HCT116 (cell line): ENCODE data around the gene SGCB.

ENCODE experiments used
- CEBPB ChIP-seq: IDR thresholded peaks from 2 replicates; pipeline ENCODE4 v1.6.1; 2012; ENCODE audit warnings: low read depth
- EGR1 ChIP-seq: IDR thresholded peaks from 2 replicates; pipeline ENCODE4 v1.6.1; 2012; ENCODE audit warnings: low read depth
- EZH2 ChIP-seq: fragments of 200-600 bp; sonication (generic); IDR thresholded peaks from 2 replicates; pipeline ENCODE4 v1.6.1; 2017; ENCODE audit warnings: antibody characterized with exemption, mixed run types
- JUND ChIP-seq: IDR thresholded peaks from 2 replicates; pipeline ENCODE4 v1.6.1; 2012
- MAX ChIP-seq: IDR thresholded peaks from 2 replicates; pipeline ENCODE4 v1.6.1; 2012
- POLR2A ChIP-seq: IDR thresholded peaks from 2 replicates; pipeline ENCODE4 v1.7.0; 2011; ENCODE audit warnings: borderline replicate concordance; ENCODE audit not compliant: insufficient read depth, insufficient read length; ENCODE audit errors: extremely low read depth
- POLR2AphosphoS5 ChIP-seq: IDR thresholded peaks from 2 replicates; pipeline ENCODE4 v1.6.1; 2011; ENCODE audit warnings: mild to moderate bottlenecking, low read depth, low read length, moderate library complexity
- RAD21 ChIP-seq: IDR thresholded peaks from 2 replicates; pipeline ENCODE4 v1.6.1; 2012; ENCODE audit warnings: low read depth, mild to moderate bottlenecking
- ZBTB33 ChIP-seq: IDR thresholded peaks from 2 replicates; pipeline ENCODE4 v1.6.1; 2011; ENCODE audit warnings: mild to moderate bottlenecking, low read length, moderate library complexity; ENCODE audit not compliant: insufficient replicate concordance; ENCODE audit errors: extremely low read depth
- ZFX ChIP-seq: fragments of 450-650 bp; IDR thresholded peaks from 2 replicates; pipeline ENCODE4 v1.6.1; 2017
- ZNF274 ChIP-seq: fragments of 200-500 bp; sonication (Bioruptor generic); IDR thresholded peaks from 2 replicates; pipeline ENCODE4 v1.6.1; 2014; ENCODE audit warnings: mild to moderate bottlenecking, low read depth, low read length, inconsistent platforms
- TF ChIP-seq, protein P1 (sequence below), 3 experiments: fragments of 200-600 bp in 1 of 3; sonication (generic) in 1 of 3; IDR thresholded peaks in 2 of 3; conservative IDR thresholded peaks in 1 of 3; 2 replicates each; pipeline ENCODE4 v1.5.1; 2012 to 2017; ENCODE audit warnings: low read depth in 2 of 3, low read length in 2 of 3, antibody characterized with exemption in 1 of 3, borderline replicate concordance in 1 of 3, control low read depth in 1 of 3, mild to moderate bottlenecking in 1 of 3, mixed read lengths in 1 of 3, mixed run types in 1 of 3, moderate library complexity in 1 of 3; ENCODE audit not compliant: insufficient read depth in 1 of 3
- TF ChIP-seq, protein P2 (sequence below): IDR thresholded peaks from 2 replicates; pipeline ENCODE4 v1.6.1; 2012
- TF ChIP-seq, protein P3 (sequence below): IDR thresholded peaks from 2 replicates; pipeline ENCODE4 v1.6.1; 2012; ENCODE audit warnings: low read depth

- TF ChIP-seq, protein P1, sequence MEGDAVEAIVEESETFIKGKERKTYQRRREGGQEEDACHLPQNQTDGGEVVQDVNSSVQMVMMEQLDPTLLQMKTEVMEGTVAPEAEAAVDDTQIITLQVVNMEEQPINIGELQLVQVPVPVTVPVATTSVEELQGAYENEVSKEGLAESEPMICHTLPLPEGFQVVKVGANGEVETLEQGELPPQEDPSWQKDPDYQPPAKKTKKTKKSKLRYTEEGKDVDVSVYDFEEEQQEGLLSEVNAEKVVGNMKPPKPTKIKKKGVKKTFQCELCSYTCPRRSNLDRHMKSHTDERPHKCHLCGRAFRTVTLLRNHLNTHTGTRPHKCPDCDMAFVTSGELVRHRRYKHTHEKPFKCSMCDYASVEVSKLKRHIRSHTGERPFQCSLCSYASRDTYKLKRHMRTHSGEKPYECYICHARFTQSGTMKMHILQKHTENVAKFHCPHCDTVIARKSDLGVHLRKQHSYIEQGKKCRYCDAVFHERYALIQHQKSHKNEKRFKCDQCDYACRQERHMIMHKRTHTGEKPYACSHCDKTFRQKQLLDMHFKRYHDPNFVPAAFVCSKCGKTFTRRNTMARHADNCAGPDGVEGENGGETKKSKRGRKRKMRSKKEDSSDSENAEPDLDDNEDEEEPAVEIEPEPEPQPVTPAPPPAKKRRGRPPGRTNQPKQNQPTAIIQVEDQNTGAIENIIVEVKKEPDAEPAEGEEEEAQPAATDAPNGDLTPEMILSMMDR (IDR thresholded peaks at IDR 0.05 in 2 of 3, conservative IDR thresholded peaks at IDR 0.05 in 1 of 3; ENCODE audit: borderline replicate concordance in 1 of 3, insufficient read depth in 1 of 3, low read depth in 2 of 3, low read length in 2 of 3), result no peak
- no peak for TF ChIP-seq EGR1
- no peak for TF ChIP-seq EZH2
- no peak for TF ChIP-seq POLR2AphosphoS5
- TF ChIP-seq ZNF274, result no peak
- TF ChIP-seq MAX, result no peak
- TF ChIP-seq ZFX, result no peak
- no peak for TF ChIP-seq RAD21
- TF ChIP-seq ZBTB33, result no peak
- no peak for TF ChIP-seq POLR2A
- TF ChIP-seq CEBPB, result no peak
- TF ChIP-seq, protein P2, sequence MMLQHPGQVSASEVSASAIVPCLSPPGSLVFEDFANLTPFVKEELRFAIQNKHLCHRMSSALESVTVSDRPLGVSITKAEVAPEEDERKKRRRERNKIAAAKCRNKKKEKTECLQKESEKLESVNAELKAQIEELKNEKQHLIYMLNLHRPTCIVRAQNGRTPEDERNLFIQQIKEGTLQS, result no peak
- TF ChIP-seq, protein P3, sequence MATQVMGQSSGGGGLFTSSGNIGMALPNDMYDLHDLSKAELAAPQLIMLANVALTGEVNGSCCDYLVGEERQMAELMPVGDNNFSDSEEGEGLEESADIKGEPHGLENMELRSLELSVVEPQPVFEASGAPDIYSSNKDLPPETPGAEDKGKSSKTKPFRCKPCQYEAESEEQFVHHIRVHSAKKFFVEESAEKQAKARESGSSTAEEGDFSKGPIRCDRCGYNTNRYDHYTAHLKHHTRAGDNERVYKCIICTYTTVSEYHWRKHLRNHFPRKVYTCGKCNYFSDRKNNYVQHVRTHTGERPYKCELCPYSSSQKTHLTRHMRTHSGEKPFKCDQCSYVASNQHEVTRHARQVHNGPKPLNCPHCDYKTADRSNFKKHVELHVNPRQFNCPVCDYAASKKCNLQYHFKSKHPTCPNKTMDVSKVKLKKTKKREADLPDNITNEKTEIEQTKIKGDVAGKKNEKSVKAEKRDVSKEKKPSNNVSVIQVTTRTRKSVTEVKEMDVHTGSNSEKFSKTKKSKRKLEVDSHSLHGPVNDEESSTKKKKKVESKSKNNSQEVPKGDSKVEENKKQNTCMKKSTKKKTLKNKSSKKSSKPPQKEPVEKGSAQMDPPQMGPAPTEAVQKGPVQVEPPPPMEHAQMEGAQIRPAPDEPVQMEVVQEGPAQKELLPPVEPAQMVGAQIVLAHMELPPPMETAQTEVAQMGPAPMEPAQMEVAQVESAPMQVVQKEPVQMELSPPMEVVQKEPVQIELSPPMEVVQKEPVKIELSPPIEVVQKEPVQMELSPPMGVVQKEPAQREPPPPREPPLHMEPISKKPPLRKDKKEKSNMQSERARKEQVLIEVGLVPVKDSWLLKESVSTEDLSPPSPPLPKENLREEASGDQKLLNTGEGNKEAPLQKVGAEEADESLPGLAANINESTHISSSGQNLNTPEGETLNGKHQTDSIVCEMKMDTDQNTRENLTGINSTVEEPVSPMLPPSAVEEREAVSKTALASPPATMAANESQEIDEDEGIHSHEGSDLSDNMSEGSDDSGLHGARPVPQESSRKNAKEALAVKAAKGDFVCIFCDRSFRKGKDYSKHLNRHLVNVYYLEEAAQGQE, result no peak
- no peak for TF ChIP-seq JUND
These were observed 36.5 kb downstream of the SGCB start for GRCh38 chr4:52001616-52002015.
